ENCODE results near the gene CMIP.

GRCh38 chr16:81569361-81570034 lies 124.9 kb downstream of the CMIP start:
- no peak for TF ChIP-seq CTCF (IDR thresholded peaks at IDR 0.05)
- TF ChIP-seq POLR2AphosphoS5 (IDR thresholded peaks at IDR 0.05) = no peak
- no peak for TF ChIP-seq POLR2A (IDR thresholded peaks at IDR 0.05)
